Measurements from ENCODE around the gene DXO.

Gene DXO

GRCh38 chr6:31927242-31927862 lies 44.6 kb downstream of the DXO start, which contains the start of gene C2:
TSS of gene C2 (plus strand) at chr6:31927717. CDS start at chr6:31927753, 36 bp downstream.
- no peak for FAIRE-seq
- DNase-seq (ENCODE audit: insufficient read length, low spot score): no peak
- TF ChIP-seq, protein P1, sequence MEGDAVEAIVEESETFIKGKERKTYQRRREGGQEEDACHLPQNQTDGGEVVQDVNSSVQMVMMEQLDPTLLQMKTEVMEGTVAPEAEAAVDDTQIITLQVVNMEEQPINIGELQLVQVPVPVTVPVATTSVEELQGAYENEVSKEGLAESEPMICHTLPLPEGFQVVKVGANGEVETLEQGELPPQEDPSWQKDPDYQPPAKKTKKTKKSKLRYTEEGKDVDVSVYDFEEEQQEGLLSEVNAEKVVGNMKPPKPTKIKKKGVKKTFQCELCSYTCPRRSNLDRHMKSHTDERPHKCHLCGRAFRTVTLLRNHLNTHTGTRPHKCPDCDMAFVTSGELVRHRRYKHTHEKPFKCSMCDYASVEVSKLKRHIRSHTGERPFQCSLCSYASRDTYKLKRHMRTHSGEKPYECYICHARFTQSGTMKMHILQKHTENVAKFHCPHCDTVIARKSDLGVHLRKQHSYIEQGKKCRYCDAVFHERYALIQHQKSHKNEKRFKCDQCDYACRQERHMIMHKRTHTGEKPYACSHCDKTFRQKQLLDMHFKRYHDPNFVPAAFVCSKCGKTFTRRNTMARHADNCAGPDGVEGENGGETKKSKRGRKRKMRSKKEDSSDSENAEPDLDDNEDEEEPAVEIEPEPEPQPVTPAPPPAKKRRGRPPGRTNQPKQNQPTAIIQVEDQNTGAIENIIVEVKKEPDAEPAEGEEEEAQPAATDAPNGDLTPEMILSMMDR (IDR thresholded peaks at IDR 0.05; ENCODE audit: insufficient read depth, missing control alignments): no peak

DNA sequence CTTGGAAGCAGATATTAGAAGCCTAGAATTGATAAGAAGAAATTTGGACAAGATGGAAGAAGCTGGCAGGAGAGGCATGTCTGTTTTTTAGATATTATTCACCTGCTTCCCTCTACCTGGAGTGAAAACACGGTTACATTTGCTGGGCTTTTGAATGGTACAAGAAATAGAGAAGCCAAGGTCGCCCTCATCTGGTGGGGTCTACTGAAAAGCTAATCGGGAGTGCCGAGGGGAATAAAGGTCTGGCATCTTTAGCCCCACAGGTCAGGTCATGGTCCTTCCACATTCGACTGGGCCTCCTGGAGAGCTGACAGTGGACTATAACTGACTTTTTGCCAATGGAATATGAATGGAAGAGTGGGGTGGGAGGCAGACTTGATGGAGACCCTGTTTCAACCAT lies 49.0 kb downstream of the DXO start:
- TF ChIP-seq, protein P1 (IDR thresholded peaks at IDR 0.05; ENCODE audit: insufficient read depth, missing control alignments): peak; percentile 23
- FAIRE-seq: no peak
- DNase-seq (ENCODE audit: insufficient read length, low spot score): no peak

GRCh38 chr6:31920811-31921210 lies 51.1 kb downstream of the DXO start:
- FAIRE-seq (no peak), DNase-seq (ENCODE audit: insufficient read length, low spot score) (no peak)
- TF ChIP-seq, protein P1 (IDR thresholded peaks at IDR 0.05; ENCODE audit: insufficient read depth, missing control alignments): no peak

Measured in D721Med (cell line).